ENCODE results near the gene CLDN4.

DNA sequence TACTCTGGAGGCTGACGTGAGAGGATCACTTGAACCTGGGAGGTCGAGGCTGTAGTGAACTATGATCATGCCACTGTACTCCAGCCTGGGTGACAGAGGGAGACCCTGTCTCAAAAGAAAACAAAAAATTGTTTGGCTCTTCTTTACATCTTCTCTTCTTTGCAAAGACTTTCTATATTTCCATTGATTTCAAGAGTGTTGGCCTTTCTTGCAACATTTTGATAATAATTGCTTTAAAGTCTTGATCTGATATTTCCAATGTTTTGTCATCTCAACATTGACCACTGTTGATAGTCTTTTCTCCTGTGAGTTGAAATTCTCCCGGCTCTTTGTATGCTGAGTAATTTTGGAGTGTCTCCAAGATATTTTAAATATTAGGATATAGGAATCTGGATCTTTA lies 17.8 kb upstream of the CLDN4 start:
- TF ChIP-seq NR2C2 (CRISPR knock-in tag; IDR thresholded peaks at IDR 0.05) (no peak), CREB1 (CRISPR knock-in tag; IDR thresholded peaks at IDR 0.05) (no peak), NR1H2 (CRISPR knock-in tag; IDR thresholded peaks at IDR 0.05) (no peak), ZBTB21 (CRISPR knock-in tag; IDR thresholded peaks at IDR 0.05; ENCODE audit: borderline replicate concordance) (no peak), RORB (CRISPR knock-in tag; IDR thresholded peaks at IDR 0.05) (no peak), TEAD1 (CRISPR knock-in tag; IDR thresholded peaks at IDR 0.05) (no peak)
- TF ChIP-seq, protein P1, sequence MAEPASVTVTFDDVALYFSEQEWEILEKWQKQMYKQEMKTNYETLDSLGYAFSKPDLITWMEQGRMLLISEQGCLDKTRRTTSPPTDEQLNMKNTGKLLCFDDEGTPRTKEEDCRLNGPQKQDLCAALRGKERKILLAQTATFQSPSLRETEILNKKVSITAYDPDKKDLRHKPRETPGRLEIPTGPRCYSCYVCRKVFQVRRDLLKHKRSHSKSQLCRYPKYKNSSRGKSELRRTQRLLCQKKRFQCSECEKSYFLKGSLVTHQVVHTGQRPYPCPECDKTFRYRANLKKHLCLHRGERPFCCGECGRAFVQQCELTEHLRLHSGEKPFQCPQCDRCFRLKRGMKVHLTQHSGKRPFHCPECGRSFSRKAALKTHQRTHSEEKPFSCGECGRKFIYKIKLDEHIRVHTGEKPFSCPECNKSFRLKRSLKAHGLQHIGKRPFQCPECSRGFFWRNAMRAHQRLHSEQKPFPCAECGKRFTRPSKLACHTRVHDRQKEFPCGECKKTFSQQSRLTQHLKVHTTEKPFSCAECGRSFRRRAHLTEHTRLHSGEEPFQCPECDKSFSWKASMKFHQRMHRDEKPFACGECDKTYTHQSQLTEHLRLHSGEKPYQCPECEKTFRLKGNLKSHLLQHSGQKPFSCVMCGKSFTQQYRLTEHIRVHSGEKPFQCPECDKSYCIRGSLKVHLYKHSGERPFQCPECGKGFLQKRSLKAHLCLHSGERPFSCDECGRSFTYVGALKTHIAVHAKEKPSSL (CRISPR knock-in tag; conservative IDR thresholded peaks at IDR 0.05) = no peak
- TF ChIP-seq, protein P2, sequence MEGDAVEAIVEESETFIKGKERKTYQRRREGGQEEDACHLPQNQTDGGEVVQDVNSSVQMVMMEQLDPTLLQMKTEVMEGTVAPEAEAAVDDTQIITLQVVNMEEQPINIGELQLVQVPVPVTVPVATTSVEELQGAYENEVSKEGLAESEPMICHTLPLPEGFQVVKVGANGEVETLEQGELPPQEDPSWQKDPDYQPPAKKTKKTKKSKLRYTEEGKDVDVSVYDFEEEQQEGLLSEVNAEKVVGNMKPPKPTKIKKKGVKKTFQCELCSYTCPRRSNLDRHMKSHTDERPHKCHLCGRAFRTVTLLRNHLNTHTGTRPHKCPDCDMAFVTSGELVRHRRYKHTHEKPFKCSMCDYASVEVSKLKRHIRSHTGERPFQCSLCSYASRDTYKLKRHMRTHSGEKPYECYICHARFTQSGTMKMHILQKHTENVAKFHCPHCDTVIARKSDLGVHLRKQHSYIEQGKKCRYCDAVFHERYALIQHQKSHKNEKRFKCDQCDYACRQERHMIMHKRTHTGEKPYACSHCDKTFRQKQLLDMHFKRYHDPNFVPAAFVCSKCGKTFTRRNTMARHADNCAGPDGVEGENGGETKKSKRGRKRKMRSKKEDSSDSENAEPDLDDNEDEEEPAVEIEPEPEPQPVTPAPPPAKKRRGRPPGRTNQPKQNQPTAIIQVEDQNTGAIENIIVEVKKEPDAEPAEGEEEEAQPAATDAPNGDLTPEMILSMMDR (IDR thresholded peaks at IDR 0.05) = no peak
- TF ChIP-seq, protein P3, sequence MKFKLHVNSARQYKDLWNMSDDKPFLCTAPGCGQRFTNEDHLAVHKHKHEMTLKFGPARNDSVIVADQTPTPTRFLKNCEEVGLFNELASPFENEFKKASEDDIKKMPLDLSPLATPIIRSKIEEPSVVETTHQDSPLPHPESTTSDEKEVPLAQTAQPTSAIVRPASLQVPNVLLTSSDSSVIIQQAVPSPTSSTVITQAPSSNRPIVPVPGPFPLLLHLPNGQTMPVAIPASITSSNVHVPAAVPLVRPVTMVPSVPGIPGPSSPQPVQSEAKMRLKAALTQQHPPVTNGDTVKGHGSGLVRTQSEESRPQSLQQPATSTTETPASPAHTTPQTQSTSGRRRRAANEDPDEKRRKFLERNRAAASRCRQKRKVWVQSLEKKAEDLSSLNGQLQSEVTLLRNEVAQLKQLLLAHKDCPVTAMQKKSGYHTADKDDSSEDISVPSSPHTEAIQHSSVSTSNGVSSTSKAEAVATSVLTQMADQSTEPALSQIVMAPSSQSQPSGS (CRISPR knock-in tag; IDR thresholded peaks at IDR 0.05; ENCODE audit: borderline replicate concordance, low read depth) = no peak
- TF ChIP-seq, protein P4, sequence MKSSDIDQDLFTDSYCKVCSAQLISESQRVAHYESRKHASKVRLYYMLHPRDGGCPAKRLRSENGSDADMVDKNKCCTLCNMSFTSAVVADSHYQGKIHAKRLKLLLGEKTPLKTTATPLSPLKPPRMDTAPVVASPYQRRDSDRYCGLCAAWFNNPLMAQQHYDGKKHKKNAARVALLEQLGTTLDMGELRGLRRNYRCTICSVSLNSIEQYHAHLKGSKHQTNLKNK (CRISPR knock-in tag; IDR thresholded peaks at IDR 0.05) = no peak
- TF ChIP-seq, protein P5, sequence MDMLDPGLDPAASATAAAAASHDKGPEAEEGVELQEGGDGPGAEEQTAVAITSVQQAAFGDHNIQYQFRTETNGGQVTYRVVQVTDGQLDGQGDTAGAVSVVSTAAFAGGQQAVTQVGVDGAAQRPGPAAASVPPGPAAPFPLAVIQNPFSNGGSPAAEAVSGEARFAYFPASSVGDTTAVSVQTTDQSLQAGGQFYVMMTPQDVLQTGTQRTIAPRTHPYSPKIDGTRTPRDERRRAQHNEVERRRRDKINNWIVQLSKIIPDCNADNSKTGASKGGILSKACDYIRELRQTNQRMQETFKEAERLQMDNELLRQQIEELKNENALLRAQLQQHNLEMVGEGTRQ (CRISPR knock-in tag; IDR thresholded peaks at IDR 0.05) = no peak
- TF ChIP-seq, protein P6, sequence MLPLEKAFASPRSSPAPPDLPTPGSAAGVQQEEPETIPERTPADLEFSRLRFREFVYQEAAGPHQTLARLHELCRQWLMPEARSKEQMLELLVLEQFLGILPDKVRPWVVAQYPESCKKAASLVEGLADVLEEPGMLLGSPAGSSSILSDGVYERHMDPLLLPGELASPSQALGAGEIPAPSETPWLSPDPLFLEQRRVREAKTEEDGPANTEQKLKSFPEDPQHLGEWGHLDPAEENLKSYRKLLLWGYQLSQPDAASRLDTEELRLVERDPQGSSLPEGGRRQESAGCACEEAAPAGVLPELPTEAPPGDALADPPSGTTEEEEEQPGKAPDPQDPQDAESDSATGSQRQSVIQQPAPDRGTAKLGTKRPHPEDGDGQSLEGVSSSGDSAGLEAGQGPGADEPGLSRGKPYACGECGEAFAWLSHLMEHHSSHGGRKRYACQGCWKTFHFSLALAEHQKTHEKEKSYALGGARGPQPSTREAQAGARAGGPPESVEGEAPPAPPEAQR (CRISPR knock-in tag; IDR thresholded peaks at IDR 0.05) = no peak
